GM19438 (cell line): ENCODE measurements around the gene GORASP2.

ENCODE experiments used
- ATAC-seq: cut with Tn5 transposase; IDR thresholded peaks from one replicate; pipeline ENCODE4 v1.9.1; 2021; ENCODE audit warnings: low read depth; ENCODE audit not compliant: unreplicated experiment

Gene GORASP2

DNA sequence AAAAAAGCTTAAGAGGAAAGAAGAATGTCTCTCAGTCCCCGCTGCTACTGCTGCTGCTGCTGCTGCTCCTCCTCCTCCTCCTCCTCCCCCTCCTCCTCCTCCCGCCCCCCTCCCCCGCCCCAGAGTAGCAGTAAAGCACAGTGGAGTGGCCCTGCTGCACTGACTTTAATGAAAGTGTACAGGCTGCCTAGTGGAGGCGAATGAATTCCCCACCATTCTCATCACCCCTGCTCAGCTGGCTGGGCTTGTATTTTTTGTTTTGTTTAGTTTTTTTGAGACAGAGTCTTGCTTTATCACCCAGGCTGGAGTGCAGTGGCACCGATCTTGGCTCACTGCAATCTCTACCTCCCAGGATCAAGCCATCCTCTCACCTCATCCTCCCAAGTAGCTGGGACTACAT is 34.3 kb downstream of the GORASP2 start:
- no peak for ATAC-seq

DNA sequence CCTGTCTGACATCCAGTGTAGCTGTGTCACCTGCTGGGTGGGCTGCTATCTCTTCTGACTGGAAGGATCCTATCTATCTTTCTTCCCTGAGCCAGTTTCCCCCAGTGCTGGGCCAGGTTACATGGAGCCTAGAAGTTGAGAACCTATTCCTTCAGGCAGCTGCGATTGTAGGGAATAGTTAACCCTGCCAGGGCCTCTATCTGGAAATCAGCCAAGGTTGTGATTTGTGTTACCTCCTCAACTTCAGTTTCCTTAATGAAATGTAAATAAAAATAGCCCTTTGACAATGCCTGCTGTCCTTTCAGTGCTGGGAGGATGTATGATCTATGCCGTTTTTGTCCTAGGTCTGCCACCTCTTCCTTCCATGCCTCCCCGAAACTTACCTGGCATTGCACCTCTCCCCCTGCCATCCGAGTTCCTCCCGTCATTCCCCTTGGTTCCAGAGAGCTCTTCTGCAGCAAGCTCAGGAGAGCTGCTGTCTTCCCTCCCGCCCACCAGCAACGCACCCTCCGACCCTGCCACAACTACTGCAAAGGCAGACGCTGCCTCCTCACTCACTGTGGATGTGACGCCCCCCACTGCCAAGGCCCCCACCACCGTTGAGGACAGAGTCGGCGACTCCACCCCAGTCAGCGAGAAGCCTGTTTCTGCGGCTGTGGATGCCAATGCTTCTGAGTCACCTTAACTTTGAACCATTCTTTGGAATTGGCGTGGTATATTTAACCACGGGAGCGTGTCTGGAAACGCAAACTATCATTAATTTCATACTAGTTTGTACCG is 36.6 kb downstream of the GORASP2 start:
- no peak for ATAC-seq

DNA sequence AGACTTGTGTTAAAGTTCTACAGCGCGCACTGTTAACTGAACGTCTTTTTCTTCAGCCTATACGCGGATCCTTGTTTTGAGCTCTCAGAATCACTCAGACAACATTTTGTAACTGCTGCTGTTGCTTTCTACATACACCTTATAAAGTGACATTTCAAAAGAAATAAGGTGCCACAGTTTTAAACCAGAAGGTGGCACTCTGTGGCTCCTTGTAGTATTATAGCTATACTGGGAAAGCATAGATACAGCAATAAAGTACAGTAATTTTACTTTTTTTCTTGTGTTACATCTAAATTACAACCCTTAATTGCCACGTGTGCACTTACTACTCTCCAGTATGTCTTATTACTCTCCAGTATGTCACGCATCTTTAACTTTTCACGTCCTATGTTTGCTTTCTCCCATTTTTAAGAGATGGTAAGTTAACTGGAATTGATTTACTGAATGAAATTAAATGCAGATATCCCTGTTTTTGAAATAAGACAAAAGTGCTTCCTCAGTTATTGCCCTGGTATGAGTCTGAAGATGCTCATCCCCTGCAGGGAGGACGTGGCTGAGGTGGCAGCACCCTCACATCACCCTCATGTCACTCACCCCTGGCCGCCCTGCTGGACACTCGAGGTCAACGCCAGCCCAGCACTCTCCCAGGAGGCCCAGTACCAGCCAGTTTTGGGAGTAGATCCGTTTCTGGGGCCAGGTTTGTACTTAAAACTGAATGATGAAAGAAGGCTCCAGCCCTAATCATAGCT is 37.8 kb downstream of the GORASP2 start:
- ATAC-seq, result no peak

DNA sequence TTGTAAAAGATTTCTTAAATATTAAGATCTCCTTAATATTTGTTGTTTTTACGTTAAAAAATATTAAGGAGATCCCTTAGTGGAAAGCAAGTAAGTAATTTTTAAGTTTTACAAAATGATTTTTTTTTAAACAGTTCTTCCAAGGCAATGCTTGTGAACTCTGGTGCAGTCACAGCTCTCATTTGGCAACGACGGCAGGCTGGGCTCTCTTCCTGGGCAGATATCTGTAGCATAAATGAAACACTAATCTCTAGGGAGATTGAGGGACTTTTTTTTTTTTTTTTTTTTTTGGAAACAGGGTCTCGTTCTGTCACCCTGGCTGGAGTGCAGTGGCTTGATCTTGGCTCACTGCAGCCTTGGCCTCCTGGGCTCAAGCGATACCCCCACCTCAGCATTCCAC is 38.5 kb downstream of the GORASP2 start:
- no peak for ATAC-seq

DNA sequence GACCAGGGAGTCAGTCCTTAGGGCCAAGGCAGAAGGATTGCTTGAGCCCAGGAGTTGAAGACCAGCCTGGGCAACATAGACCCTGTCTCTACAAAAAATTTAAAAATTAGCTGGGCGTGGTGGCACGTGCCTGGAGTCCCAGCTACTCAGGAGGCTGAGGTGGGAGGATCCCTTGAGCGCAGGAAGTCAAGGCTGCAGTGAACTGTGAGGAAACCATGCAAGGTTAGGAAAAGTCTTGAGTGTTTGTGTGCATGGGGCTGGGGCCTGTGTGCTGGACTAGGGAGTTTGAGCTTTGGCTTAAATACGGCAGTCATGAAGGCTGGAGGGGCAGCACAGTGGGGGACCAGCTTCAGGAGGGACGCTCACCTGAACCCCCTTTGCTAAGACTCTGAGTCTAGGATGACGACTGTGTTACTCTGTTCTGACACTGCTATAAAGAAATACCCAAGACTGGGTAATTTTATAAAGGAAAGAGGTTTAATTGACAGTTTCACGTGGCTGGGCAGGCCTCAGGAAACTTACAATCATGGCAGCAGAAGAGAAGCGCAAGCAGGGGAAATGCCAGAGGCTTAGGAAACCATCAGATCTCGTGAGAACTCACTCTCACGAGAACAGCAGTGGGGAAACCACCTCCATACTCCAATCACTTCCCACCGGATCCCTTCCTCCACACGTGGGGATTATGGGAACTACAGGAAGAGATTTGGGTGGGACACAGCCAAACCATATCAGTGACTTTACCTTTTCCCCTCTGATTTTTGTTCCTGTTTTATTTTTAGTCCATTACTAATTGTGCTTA is 39.4 kb downstream of the GORASP2 start:
- no peak for ATAC-seq

DNA sequence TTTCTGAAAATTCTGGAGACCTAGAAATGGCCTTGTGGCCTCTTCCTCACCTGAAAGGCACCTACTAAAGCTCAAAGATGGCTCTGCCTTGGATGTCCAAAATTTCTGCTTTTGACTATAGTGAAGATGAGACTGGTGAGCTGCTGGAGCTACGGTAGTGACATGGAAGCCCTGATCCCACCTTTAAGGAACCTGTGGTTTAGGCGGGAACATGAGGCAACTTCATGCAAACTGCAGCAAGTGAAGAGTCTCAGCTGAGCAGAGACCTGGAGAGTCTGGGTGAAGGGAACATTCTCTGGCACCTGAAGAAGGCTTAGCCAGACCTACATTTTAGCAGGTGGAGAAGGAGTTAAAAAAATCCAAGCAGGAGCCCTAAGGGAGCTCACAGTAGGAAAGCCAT is 40.0 kb downstream of the GORASP2 start:
- no peak for ATAC-seq

DNA sequence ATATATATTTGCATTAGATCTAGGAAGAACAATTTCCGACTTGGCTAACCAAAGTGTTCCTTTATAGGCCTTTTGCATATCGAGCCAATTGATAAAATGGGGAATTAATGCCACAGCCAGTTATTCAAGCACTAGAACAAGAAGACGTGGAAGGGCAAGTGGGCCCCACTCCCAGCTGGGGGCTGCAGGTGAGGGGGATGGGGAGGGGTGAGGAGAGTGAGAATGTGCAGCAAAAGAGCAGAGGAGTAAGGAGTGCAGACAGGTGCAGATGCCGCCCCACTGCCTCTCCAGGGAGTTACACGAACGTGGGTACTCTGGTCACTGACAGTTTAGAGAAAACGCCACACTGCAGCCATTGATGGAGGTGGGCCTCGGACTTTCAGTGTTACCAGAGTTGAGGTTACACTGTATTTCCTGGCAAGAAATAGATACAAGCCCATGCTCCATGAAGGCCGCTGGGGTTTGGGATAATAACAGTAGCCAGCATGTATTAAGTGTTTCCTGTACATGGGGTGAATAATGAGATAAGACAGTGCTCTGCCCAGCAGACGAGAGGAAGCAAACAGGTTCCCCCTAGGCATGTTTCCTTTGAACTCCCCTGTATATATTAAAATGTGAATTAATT is 40.9 kb downstream of the GORASP2 start:
- no peak for ATAC-seq

DNA sequence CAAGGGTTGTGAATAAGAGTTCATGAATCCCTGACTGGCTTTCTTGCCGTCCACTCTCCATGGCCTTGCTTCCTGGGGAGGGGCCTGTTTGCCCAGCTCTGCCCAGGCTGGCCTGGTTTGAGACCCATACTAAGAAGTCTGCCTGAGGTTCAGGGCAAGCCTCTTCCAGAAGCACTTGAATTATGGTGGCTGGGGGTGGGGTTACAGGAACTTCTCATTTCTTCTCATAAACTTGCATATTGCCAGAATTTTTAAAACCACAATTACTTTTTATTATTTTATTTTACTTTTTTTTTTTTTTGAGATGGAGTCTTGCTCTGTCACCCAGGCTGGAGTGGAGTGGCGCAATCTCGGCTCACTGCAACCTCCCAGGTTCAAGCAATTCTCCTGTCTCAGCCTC is 42.0 kb downstream of the GORASP2 start:
- no peak for ATAC-seq

DNA sequence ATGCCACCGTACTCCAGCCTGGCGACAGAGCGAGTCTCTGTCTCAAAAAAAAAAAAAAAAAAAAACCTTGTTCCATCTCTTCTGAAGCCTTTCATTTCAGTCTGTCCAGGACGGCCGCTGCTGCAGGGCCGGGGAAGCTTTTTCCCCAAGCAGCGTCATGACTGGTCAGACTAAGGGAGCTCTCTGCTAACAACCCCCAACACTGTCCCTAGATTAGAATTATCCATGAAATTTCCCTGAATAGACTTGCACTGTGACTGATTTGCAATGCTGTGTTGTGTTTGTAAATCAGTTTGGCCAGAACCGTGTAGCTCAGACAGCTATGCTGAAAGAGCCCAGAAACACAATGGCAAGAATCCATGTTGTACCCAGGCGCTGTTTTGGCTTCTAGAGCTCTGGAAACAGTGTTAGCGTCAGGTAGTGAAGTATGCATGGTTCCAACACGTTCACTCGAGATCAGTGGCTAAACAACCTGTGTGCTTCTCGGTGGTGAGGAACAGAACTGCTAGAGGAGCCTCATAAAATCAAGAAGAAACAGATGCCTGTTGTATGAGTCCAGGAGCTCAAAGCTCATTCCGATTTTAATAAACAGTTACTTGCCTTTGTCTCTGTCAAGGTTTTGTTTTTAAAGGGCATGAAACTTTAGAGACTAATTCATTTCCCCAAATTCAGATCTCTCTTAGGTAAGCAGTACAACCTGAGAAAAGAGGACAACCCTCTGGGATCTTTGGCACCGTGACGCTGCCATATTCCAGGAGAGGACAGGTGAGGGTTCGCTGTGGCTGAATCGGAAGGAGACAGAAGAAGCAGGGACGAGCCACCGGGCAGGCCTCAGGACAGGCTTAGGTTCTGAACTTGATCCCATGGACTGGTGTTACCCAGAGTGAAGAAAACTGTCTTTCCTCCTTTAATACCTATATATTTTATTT is 43.5 kb downstream of the GORASP2 start:
- ATAC-seq, result no peak

DNA sequence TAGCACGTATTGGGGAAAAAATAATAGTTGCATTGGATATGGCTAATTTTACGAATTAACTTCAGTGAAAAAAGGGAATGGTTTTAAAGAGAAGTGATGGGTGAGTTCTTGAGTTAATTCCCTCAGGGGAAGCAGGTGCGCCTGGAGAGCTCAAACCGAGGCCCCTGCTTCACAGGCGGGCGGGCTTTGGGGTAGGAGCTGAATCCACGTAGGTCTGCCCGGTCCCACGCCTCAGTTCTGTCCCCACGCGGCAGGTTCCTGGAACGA is 44.1 kb downstream of the GORASP2 start:
- no peak for ATAC-seq

DNA sequence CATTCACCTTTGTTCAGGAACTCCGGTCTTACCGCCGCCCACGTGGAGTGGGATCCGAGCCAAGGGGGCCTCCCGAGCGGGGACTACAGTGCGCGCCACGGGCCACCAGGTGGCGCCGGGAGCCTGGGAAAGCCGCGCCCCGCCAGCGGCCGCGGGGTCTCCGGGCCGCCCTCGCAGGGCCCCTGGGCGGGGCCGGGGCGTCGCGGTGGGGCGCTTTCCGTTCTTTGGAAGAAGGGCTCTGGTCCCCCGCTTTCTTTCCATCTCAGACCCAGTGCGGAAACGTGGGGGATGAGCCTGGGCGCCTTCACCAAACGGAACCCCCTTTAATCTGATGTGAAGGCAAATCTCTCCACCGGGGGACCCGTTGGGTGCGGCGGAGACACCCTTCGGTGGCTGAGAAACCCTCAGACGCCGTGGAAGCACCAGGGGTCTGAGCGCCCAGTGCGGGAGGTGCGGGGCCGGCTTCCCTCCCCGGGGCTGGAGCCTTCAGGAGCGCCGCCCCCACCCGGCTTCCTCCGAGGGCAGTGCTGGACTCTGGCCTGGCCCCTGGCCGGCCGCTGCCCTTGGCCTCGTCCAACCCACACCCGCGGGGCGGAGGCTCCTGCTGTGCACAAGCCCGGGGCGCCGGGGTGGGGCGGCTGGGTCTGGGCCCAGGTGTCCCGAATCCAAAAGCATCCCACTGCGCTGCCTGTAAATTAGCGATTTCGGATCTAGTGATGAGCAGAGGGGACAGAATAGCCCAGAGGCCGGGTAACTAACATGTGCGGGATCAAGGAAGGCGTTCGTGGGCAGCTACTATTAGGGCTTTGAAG is 44.6 kb downstream of the GORASP2 start:
- peak; percentile 94 for ATAC-seq

DNA sequence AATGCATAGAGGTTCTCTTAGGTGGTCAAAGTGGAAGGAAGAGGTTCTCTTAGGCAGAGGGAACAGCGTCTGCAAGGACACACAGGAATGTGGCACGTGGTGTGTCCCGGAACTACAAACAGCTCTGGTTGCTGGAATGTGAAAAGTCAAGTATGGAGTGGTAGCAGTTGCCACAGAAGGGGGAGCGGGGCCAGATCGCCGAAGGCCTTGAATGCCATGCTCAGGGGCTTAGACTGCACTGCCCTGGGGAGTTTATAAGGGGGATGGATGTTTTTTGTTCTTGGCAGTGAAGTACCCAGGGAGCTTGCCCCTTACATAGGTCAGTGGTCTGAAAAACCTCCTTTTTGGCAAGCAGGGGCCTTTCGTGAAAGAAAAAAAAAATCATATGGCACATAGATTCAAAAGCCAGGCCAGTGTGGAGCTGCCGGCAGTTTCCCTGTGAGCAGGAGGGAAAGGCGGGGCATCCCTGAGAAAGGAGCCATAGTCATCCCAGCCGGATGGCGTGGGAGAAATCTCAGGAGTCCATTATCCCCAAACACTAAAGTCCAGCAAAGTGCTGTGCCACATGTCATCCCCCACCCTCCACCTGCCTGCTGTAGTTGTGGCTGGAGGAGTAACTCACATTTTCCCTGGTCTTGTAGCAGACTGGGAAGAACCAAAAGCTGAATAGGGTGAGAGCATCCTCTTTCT is 45.4 kb downstream of the GORASP2 start:
- no peak for ATAC-seq

DNA sequence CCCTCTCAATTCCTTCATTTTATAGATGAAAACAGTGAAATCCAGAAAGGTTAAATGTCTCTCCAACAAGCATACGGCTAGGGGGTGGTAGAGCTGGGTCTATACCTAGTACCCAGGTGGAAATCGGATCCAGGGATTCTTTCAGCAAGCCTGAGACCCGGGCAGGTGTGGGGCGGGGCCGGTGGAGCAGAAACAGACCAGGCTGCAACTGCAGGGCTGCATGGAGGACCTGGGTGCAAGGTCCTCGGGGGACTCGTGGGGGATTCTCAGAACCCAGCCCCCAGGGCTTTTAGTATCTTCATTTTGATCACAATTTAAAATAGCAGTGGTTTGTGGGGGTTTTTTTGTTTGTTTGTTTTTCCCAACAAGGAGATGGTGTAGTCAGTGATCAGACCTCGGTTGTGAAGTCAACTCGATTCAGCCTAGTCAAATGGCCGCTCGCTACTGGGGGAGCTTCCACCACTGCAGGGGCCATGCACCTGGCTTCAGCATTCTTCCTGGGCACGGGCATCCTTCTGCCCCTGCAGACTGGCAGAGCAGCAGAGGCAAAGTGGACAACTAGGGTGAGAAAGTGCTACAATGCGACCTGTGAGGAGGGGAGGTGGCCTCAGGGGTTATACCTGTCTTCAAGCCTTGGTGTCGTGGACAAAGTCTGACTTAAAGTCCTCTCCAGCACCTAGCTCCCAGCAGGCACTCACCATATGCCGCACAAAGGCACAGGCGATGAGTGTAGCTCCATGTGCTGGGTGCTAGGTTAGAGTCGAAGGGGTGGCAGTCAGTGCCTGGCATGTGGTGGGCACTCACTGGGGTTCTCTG is 46.3 kb downstream of the GORASP2 start:
- no peak for ATAC-seq

DNA sequence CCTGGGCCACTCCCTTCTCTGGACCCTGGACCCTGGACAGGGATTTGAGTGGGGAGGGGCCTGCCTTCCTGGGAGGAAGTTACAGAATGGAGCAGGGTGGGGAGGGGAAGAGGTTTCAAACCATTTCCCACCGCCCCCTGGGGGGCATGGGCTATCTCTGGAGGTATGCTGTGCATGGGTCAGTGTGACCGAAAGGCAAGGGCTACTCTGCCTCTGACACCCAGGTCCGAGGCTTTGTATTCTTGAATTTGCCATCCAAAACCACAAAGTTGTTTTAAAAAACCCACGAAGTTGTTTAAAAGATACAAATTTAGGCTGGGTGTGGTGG is 46.9 kb downstream of the GORASP2 start:
- ATAC-seq, result no peak

DNA sequence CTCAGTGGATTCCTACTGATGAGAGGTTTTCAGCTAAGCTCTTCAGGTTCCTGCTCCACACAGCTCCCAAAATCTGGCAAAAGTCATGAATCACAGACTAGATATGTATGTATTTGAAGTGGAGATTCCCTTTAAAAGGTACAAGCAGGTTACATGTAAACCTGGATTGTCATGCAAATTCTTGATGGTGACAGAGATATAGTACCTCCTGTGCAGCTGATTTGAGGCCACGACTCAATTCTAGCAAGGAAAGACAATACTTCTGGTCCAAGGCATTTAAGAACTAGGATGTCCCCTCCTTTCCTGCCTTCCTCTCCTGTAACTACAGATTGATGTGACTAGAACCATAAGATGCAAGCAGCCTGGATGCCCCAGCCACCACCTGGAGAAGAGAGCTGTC is 55.0 kb downstream of the GORASP2 start:
- no peak for ATAC-seq

DNA sequence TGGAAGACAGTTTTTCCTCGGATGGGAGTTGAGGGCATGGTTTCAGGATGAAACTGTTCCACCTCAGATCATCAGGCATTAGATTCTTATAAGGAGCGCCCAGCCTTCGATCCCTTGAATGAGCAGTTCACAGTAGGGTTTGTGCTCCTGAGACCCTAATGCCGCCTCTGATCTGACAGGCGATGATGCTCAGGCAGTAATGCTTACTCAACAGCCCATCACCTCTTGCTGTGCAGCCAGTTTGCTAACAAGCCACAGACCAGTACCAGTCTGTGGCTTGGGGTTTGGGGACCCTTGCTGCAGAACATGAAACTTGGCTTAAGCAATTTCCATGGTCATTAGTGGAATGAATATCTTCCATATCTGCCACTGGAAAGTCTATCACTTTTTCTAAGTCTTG is 56.4 kb downstream of the GORASP2 start:
- no peak for ATAC-seq

DNA sequence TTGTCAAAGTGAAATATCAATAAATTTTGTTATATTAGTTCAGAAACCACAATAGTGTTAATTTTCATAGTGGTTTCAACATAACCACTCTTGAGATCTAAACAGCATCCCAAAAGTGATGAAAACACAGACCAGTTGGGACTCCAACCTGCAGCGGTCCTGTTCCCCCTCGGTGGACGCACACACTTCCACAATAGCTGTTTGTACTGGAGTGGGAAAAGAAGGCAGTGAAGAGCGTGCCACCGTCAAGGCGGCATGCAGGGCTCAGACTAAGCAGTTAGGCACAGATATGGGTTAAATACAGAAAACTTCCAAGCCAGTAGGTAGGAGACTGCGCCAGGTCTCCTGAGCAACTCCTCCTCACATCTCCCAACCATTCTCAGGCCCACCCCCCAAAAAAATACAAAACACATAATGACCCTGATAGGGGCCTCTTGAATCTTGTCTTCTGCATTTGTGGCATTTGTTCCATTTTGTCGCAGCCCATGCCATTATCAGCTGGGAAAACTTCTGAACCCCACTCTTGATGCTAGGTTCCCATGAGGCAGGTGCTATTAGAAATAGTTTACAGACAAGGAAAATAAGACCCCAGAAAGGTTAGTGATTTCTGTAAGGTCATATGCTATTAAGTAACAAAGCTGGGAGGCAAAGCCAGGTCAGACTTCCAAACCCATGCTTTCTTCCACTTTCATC is 57.7 kb downstream of the GORASP2 start:
- no peak for ATAC-seq
